Gastroesophageal sphincter (tissue), 4 donors: ENCODE data around the gene DNAJC24. TPM values are rescaled to one million over a fixed set of nuclear protein-coding genes. Genes with fewer than 3 reads are reported as not detected.

Source experiments
- ATAC-seq: fragments of 150-250 bp; one replicate; pipeline ENCODE4 v1.9.1; 2016; ENCODE audit warnings: mild to moderate bottlenecking, moderate library complexity
- H3K27ac ChIP-seq, 4 donors: fragments of 200-600 bp; sonication (generic) in 3 of 4; 1 replicate in 3 of 4; 2 replicates in 1 of 4; pipeline ENCODE4 v1.5.1; 2016 to 2019
- H3K27me3 ChIP-seq: fragments of 200-600 bp; sonication (generic); one replicate; pipeline ENCODE4 v1.5.1; 2019
- H3K36me3 ChIP-seq, 2 donors: fragments of 200-600 bp; sonication (generic); one replicate each; pipeline ENCODE4 v1.5.1; 2019; ENCODE audit warnings: control low read depth in 1 of 2
- H3K4me1 ChIP-seq, 3 donors: fragments of 200-600 bp; sonication (generic); 1 replicate in 2 of 3; 2 replicates in 1 of 3; pipeline ENCODE4 v1.5.1; 2016 to 2019; ENCODE audit warnings: control low read depth in 2 of 3
- H3K4me3 ChIP-seq, 2 donors: fragments of 200-600 bp; sonication (generic); one replicate each; pipeline ENCODE4 v1.5.1; 2019; ENCODE audit warnings: mild to moderate bottlenecking in 1 of 2, moderate library complexity in 1 of 2
- H3K9me3 ChIP-seq, 3 donors: fragments of 200-600 bp; sonication (generic); one replicate each; pipeline ENCODE4 v1.5.1; 2017 to 2019; ENCODE audit warnings: control low read depth in 2 of 3
- EP300 ChIP-seq: sonication (generic); formaldehyde crosslinking; IDR thresholded peaks from one replicate; pipeline ENCODE4 v1.6.1; 2017; ENCODE audit warnings: antibody characterized with exemption, mild to moderate bottlenecking
- POLR2A ChIP-seq, 2 donors: fragments of 450-650 bp; IDR thresholded peaks; one replicate each; pipeline ENCODE4 v1.6.1; 2017; ENCODE audit warnings: antibody characterized with exemption in 2 of 2, mild to moderate bottlenecking in 2 of 2, moderate library complexity in 1 of 2
- POLR2AphosphoS5 ChIP-seq: sonication (generic); formaldehyde crosslinking; IDR thresholded peaks from one replicate; pipeline ENCODE4 v1.6.1; 2017; ENCODE audit warnings: antibody characterized with exemption
- WGBS, 2 donors: methylation state at CpG; one replicate each; pipeline ENCODE4 v1.1.5; 2018; ENCODE audit warnings: low coverage in 1 of 2; 5-methylcytosine and 5-hydroxymethylcytosine counted together
- total RNA-seq, 4 donors: library from RNA; depleted of rRNA; stranded (reverse); fragments of >200 nt; gene quantifications; one replicate each; pipeline ENCODE4 v1.1.0, GENCODE V29; 2016
- TF ChIP-seq, protein P1 (sequence below), 4 experiments: fragments of 200-600 bp in 2 of 4; fragments of 450-650 bp in 2 of 4; sonication (generic) in 1 of 4; IDR thresholded peaks; one replicate each; pipeline ENCODE4 v1.5.1; 2017 to 2019; ENCODE audit warnings: antibody characterized with exemption in 4 of 4, mild to moderate bottlenecking in 2 of 4, moderate library complexity in 2 of 4

The DNAJC24 gene
- total RNA-seq, 4 donors from 2014 or later, result 17.1 to 25.2 (median 18.6) TPM

DNA sequence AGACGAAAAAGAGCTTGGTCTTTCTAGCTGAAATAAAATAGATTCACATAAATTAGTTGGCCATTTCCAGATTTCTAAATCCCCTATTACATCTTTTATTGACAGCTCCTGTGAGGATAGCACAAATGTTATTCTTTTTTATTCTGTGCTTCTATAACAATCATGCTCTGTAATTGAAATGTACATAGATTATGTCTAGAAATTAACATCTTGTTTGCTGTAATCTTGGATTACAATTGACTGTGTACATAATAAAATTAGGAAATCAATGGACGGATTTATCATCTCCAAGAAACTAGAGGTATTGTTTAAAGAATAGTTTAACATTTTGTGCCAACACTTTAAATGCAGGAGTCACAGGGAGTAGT, 108.5 kb downstream of the DNAJC24 start:
- Histone ChIP-seq H3K4me3 (no peak overlapping the region), H3K36me3 (no peaks in the 10 kb centered on the region), H3K27me3 (no peaks in the 10 kb centered on the region), H3K27ac (no peak overlapping the region), H3K4me1 (no peaks in the 10 kb centered on the region), H3K9me3 (no peaks in the 10 kb centered on the region)
- TF ChIP-seq EP300 (no peak), POLR2A (IDR thresholded peaks at IDR 0.05) (no peak), POLR2AphosphoS5 (no peak)
- TF ChIP-seq, protein P1, sequence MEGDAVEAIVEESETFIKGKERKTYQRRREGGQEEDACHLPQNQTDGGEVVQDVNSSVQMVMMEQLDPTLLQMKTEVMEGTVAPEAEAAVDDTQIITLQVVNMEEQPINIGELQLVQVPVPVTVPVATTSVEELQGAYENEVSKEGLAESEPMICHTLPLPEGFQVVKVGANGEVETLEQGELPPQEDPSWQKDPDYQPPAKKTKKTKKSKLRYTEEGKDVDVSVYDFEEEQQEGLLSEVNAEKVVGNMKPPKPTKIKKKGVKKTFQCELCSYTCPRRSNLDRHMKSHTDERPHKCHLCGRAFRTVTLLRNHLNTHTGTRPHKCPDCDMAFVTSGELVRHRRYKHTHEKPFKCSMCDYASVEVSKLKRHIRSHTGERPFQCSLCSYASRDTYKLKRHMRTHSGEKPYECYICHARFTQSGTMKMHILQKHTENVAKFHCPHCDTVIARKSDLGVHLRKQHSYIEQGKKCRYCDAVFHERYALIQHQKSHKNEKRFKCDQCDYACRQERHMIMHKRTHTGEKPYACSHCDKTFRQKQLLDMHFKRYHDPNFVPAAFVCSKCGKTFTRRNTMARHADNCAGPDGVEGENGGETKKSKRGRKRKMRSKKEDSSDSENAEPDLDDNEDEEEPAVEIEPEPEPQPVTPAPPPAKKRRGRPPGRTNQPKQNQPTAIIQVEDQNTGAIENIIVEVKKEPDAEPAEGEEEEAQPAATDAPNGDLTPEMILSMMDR (IDR thresholded peaks at IDR 0.05), result no peak
- no peak for ATAC-seq
- WGBS, 2 donors, result 87 to 90% methylated on average over 2 of the region's 2 CpGs

DNA sequence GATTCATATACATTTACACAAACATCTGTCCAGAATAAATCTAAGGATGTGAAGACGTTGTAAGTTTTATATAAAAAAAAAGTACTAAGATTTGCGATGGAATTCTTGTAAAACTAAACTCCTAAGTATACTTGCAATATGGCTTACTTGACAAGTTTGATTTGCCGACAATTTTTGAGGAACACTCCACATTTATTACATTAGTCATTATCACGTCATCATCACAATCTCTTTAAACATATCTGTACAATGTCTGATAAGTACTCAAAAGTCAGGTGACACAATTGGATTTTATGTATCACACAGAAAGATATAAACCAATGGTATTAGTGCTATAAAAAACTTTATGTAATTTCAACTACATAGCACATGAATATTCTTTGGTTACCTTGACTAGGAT, 109.4 kb downstream of the DNAJC24 start:
- no peaks in the 10 kb centered on the region for H3K27me3 ChIP-seq
- H3K4me1 ChIP-seq, result no peaks in the 10 kb centered on the region
- H3K36me3 ChIP-seq, result no peaks in the 10 kb centered on the region
- no peak overlapping the region for H3K4me3 ChIP-seq
- WGBS, 2 donors, result 94 to 95% methylated on average over 4 of the region's 4 CpGs
- TF ChIP-seq, protein P1 (IDR thresholded peaks at IDR 0.05), result no peak
- H3K27ac ChIP-seq, result no peak overlapping the region
- H3K9me3 ChIP-seq, result no peaks in the 10 kb centered on the region
- no peak for ATAC-seq

DNA sequence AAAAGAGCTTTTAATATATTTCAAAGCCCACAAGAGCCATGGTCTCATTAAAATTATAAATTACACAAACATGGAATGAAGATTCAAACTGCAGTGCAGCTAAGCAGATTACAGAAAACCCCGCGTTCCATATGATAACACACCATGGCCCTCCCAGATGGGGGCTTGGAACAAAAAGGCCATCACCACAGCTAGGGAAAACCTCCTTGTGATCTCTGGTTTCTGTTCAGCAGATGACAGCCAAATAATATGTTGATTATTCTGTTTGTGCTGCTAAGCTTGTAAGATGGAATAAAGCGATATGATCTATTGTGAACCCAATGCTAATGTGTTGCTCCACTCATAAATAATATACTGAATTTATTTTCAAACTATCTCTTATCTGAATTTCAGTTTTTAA, 111.3 kb downstream of the DNAJC24 start:
- no peaks in the 10 kb centered on the region for H3K9me3 ChIP-seq
- 94 to 96% methylated on average over 3 of the region's 3 CpGs for WGBS, 2 donors
- TF ChIP-seq, protein P1 (IDR thresholded peaks at IDR 0.05), result no peak
- TF ChIP-seq POLR2AphosphoS5, result no peak
- no peak for TF ChIP-seq EP300
- no peak for TF ChIP-seq POLR2A (IDR thresholded peaks at IDR 0.05)
- H3K4me1 ChIP-seq, result no peaks in the 10 kb centered on the region
- no peak overlapping the region for H3K27ac ChIP-seq
- no peaks in the 10 kb centered on the region for H3K27me3 ChIP-seq
- H3K36me3 ChIP-seq, result no peaks in the 10 kb centered on the region
- no peak overlapping the region for H3K4me3 ChIP-seq
- ATAC-seq, result no peak

Other genes starting within 250 kb of the DNAJC24 start
- under 1 TPM in 2 of 4 donors, not detected in 2; 0.13 to 0.35 TPM for gene DCDC1, start 121 bp upstream of the DNAJC24 start, total RNA-seq
- 10 to 100 TPM in 3 of 4 donors, 1 to 10 TPM in 1; 3.9 to 38.6 (median 21.2) TPM for gene IMMP1L, start 139.8 kb downstream of the DNAJC24 start, total RNA-seq
- 10 to 100 TPM; 20.6 to 33.8 (median 31.6) TPM for gene ELP4, start 139.9 kb downstream of the DNAJC24 start, total RNA-seq